Effector CD4-positive, alpha-beta T cell (primary cell): ENCODE results near the gene ZNF507.

Experiments
- DNase-seq: peaks from one replicate; pipeline ENCODE4 v3.0.0-alpha.2; 2020

ZNF507 gene

GRCh38 chr19:32339988-32340874, 5.2 kb upstream of the ZNF507 start:
- DNase-seq = peak; percentile 29

GRCh38 chr19:32342695-32343094, 2.7 kb upstream of the ZNF507 start:
- DNase-seq = no peak

GRCh38 chr19:32343550-32344262, 1.7 kb upstream of the ZNF507 start:
- no peak for DNase-seq

- DNase-seq = no peak
These were observed 1.5 kb downstream of the ZNF507 start for GRCh38 chr19:32346901-32347300.

GRCh38 chr19:32347573-32347972, 2.2 kb downstream of the ZNF507 start:
- DNase-seq = no peak

GRCh38 chr19:32349051-32349450, 3.6 kb downstream of the ZNF507 start:
- DNase-seq = no peak

GRCh38 chr19:32349724-32350470, 4.5 kb downstream of the ZNF507 start:
- DNase-seq = no peak

GRCh38 chr19:32350471-32350865, 5.1 kb downstream of the ZNF507 start:
- no peak for DNase-seq

GRCh38 chr19:32350987-32351348, 5.6 kb downstream of the ZNF507 start:
- DNase-seq = no peak

- no peak for DNase-seq
These were observed 6.8 kb downstream of the ZNF507 start for GRCh38 chr19:32352241-32352630.

- no peak for DNase-seq
These were observed 8.9 kb downstream of the ZNF507 start for GRCh38 chr19:32354345-32354744.

- DNase-seq = no peak
These were observed 9.9 kb downstream of the ZNF507 start for GRCh38 chr19:32355309-32355708.

GRCh38 chr19:32357720-32358119, 12.3 kb downstream of the ZNF507 start:
- DNase-seq = no peak

- DNase-seq = no peak
These were observed 12.9 kb downstream of the ZNF507 start for GRCh38 chr19:32358321-32358720.

- no peak for DNase-seq
These were observed 14.2 kb downstream of the ZNF507 start for GRCh38 chr19:32359581-32359980.

GRCh38 chr19:32361574-32362317, 16.3 kb downstream of the ZNF507 start:
- DNase-seq = no peak

- DNase-seq = no peak
These were observed 16.9 kb downstream of the ZNF507 start for GRCh38 chr19:32362318-32362691.

- no peak for DNase-seq
These were observed 17.8 kb downstream of the ZNF507 start for GRCh38 chr19:32363175-32363574.

GRCh38 chr19:32363632-32364031, 18.2 kb downstream of the ZNF507 start:
- DNase-seq = no peak

GRCh38 chr19:32364040-32364439, 18.6 kb downstream of the ZNF507 start:
- no peak for DNase-seq

GRCh38 chr19:32367063-32367462, 21.7 kb downstream of the ZNF507 start:
- DNase-seq = no peak

- DNase-seq = no peak
These were observed 22.6 kb downstream of the ZNF507 start for GRCh38 chr19:32367948-32368536.
